ENCODE measurements around the gene CACNB3.

- TF ChIP-seq, protein P1, sequence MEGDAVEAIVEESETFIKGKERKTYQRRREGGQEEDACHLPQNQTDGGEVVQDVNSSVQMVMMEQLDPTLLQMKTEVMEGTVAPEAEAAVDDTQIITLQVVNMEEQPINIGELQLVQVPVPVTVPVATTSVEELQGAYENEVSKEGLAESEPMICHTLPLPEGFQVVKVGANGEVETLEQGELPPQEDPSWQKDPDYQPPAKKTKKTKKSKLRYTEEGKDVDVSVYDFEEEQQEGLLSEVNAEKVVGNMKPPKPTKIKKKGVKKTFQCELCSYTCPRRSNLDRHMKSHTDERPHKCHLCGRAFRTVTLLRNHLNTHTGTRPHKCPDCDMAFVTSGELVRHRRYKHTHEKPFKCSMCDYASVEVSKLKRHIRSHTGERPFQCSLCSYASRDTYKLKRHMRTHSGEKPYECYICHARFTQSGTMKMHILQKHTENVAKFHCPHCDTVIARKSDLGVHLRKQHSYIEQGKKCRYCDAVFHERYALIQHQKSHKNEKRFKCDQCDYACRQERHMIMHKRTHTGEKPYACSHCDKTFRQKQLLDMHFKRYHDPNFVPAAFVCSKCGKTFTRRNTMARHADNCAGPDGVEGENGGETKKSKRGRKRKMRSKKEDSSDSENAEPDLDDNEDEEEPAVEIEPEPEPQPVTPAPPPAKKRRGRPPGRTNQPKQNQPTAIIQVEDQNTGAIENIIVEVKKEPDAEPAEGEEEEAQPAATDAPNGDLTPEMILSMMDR (IDR thresholded peaks at IDR 0.05; ENCODE audit: insufficient read depth, low read depth, low read length): no peak
- no peak for TF ChIP-seq EZH2 (IDR thresholded peaks at IDR 0.05; ENCODE audit: insufficient read depth, low read length)
Measured at GRCh38 chr12:48819986-48820725, 1.9 kb downstream of the CACNB3 start.

Measured in astrocyte (in vitro differentiated cells and primary cell).